HG02642 (cell line): ENCODE data around the gene ZNF595.
"Not testable (repeated sequence)": the region's sequence is repeated elsewhere in the genome, so short reads cannot be mapped to it uniquely, and the experiment has no call there.

Experiments
- ATAC-seq: cut with Tn5 transposase; IDR thresholded peaks from one replicate; pipeline ENCODE4 v1.9.1; 2021; ENCODE audit warnings: mild to moderate bottlenecking; ENCODE audit not compliant: unreplicated experiment, poor library complexity

Gene ZNF595

GRCh38 chr4:52804-53479, at the start of gene ZNF595:
Gene ZNF595, plus strand, starts transcription at chr4:53321. Its CDS starts 168 bp downstream, at chr4:53489.
- ATAC-seq: not testable (repeated sequence)

GRCh38 chr4:9937-10870, 42.9 kb upstream of the ZNF595 start:
- not testable (repeated sequence) for ATAC-seq

- not testable (repeated sequence) for ATAC-seq
These were observed 41.9 kb upstream of the ZNF595 start for GRCh38 chr4:11095-11815.

GRCh38 chr4:11816-12417, 41.2 kb upstream of the ZNF595 start:
- ATAC-seq: peak; percentile 79

- not testable (repeated sequence) for ATAC-seq
These were observed 35.0 kb upstream of the ZNF595 start for GRCh38 chr4:18128-18527.

- ATAC-seq: not testable (repeated sequence)
These were observed 34.5 kb upstream of the ZNF595 start for GRCh38 chr4:18589-18988.

GRCh38 chr4:22882-23281, 30.2 kb upstream of the ZNF595 start:
- ATAC-seq: not testable (repeated sequence)

GRCh38 chr4:24359-24758, 28.8 kb upstream of the ZNF595 start:
- ATAC-seq: not testable (repeated sequence)

- ATAC-seq: not testable (repeated sequence)
These were observed 25.6 kb upstream of the ZNF595 start for GRCh38 chr4:27501-27900.

GRCh38 chr4:28767-29542, 24.2 kb upstream of the ZNF595 start:
- not testable (repeated sequence) for ATAC-seq

- not testable (repeated sequence) for ATAC-seq
These were observed 19.8 kb upstream of the ZNF595 start for GRCh38 chr4:33314-33713.

GRCh38 chr4:36559-37415, 16.3 kb upstream of the ZNF595 start:
- ATAC-seq: not testable (repeated sequence)

- ATAC-seq: not testable (repeated sequence)
These were observed 14.9 kb upstream of the ZNF595 start for GRCh38 chr4:38202-38601.

- not testable (repeated sequence) for ATAC-seq
These were observed 9.7 kb upstream of the ZNF595 start for GRCh38 chr4:43375-43774.

- ATAC-seq: peak; percentile 21
These were observed 1.9 kb upstream of the ZNF595 start for GRCh38 chr4:51253-51652.

- peak; percentile 87 for ATAC-seq
These were observed 1.4 kb upstream of the ZNF595 start for GRCh38 chr4:51655-52277.

- ATAC-seq: not testable (repeated sequence)
These were observed 400 bp downstream of the ZNF595 start for GRCh38 chr4:53521-53920.

- not testable (repeated sequence) for ATAC-seq
These were observed 11.6 kb downstream of the ZNF595 start for GRCh38 chr4:64733-65132.
